SK-N-MC (cell line): Measurements from ENCODE around the gene TAOK2.

Experiments
- DNase-seq: peaks from one replicate; pipeline ENCODE4 v3.0.0-alpha.2; 2011; ENCODE audit warnings: low read depth, low spot score
- H3K27ac ChIP-seq: fragments of 200-600 bp; sonication (generic); 2 replicates; pipeline ENCODE4 v1.5.1; 2016; ENCODE audit warnings: mixed run types
- H3K36me3 ChIP-seq: fragments of 200-600 bp; sonication (generic); 2 replicates; pipeline ENCODE4 v1.6.1; 2017; ENCODE audit warnings: antibody characterized with exemption, low read length, mixed read lengths; ENCODE audit not compliant: insufficient read depth
- H3K4me3 ChIP-seq: fragments of 200-600 bp; sonication (generic); 2 replicates; pipeline ENCODE4 v1.5.1; 2016
- H3K9ac ChIP-seq: fragments of 200-600 bp; sonication (generic); 2 replicates; pipeline ENCODE4 v1.8.0; 2017; ENCODE audit warnings: mixed run types, mixed read lengths; ENCODE audit not compliant: insufficient read length
- H3K9me3 ChIP-seq: fragments of 200-600 bp; sonication (generic); 2 replicates; pipeline ENCODE4 v1.6.1; 2017; ENCODE audit warnings: low read depth, mild to moderate bottlenecking, antibody characterized with exemption, low read length, moderate library complexity, mixed read lengths
- EZH2 ChIP-seq: fragments of 200-600 bp; sonication (generic); IDR thresholded peaks from one replicate; pipeline ENCODE4 v1.6.1; 2017; ENCODE audit warnings: antibody characterized with exemption
- FOXP2 ChIP-seq: optimal IDR thresholded peaks from 2 replicates; pipeline ENCODE3; 2011; ENCODE audit warnings: mild to moderate bottlenecking, moderate library complexity; ENCODE audit not compliant: insufficient read depth; ENCODE audit errors: extremely low read length, control extremely low read depth
- POLR2AphosphoS5 ChIP-seq: IDR thresholded peaks from 2 replicates; pipeline ENCODE4 v1.6.1; 2012; ENCODE audit warnings: mild to moderate bottlenecking, low read depth, low read length, borderline replicate concordance

The TAOK2 gene

DNA sequence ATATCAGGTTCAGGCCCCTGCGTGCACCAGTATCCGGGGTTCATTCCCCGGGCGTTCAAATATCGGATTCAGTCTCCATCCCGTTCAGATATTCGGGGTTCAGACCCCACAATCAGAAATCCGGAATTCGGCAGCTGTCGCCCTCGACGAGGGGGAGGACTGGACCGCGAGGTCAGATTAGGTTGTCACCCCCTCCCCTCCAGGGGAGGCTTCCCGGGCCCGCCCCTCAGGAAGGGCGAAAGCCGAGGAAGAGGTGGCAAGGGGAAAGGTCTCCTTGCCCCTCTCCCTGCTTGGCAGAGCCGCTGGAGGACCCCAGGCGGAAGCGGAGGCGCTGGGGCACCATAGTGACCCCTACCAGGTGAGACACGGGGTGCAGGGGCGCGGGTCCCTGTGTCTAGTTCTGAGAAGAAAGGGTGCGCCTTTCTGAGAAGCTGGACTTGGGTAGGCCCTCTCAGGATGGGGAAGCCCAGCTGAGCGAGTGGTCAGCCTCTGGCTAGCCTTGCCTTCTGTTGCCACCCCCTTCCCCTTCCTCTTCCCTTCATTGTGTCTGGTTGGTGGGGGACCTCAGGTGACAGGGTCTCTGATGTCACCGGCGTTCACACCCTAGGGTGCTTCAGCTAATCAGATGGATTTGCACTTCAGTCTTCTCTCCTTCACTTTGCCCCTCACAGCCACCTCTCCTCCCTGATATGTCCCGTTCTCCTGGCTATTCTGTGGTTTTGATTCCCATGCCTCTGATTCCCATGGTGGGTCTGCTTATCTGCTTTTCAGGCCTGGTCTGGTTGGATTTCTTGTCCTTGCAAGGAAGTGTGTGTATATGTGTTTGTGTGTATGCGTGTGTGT, 844 bp downstream of the TAOK2 start:
- Histone ChIP-seq H3K9ac (peak overlapping the region; percentile 90), H3K27ac (0 out of 2 replicates have a peak overlapping the region, but pooled peaks have one; percentile 35), H3K36me3 (peaks cover 35% of the 10 kb centered on the region), H3K9me3 (no peaks in the 10 kb centered on the region), H3K4me3 (peak overlapping the region; percentile 87)
- no peak for TF ChIP-seq EZH2
- TF ChIP-seq FOXP2, result no peak
- TF ChIP-seq POLR2AphosphoS5, result no peak
- no peak for DNase-seq

DNA sequence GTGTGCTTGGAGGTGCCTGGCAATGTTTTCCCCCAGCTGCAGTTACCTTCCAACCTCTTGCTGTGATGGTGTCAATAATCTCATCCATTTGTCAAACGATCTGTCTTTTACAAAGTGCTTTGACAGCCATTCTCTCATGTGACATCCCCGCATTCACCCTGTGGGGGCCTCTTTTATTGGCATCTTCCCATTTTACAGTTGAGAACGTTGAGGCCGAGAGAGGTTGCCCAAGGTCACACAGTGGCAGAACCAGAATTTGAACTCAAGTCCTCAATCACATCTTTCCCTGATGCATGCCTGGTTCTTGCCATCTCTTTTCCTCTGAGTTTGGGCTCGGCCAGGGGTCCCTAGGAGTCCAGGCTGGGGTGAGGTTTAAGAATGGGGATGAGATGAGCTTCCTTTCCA, 1.5 kb downstream of the TAOK2 start:
- peak overlapping the region; percentile 87 for H3K4me3 ChIP-seq
- no peak for DNase-seq
- H3K27ac ChIP-seq, result no peak overlapping the region
- no peak for TF ChIP-seq FOXP2
- no peak for TF ChIP-seq POLR2AphosphoS5
- TF ChIP-seq EZH2, result no peak
- no peaks in the 10 kb centered on the region for H3K9me3 ChIP-seq
- H3K36me3 ChIP-seq, result peaks cover 41% of the 10 kb centered on the region
- peak overlapping the region; percentile 90 for H3K9ac ChIP-seq

DNA sequence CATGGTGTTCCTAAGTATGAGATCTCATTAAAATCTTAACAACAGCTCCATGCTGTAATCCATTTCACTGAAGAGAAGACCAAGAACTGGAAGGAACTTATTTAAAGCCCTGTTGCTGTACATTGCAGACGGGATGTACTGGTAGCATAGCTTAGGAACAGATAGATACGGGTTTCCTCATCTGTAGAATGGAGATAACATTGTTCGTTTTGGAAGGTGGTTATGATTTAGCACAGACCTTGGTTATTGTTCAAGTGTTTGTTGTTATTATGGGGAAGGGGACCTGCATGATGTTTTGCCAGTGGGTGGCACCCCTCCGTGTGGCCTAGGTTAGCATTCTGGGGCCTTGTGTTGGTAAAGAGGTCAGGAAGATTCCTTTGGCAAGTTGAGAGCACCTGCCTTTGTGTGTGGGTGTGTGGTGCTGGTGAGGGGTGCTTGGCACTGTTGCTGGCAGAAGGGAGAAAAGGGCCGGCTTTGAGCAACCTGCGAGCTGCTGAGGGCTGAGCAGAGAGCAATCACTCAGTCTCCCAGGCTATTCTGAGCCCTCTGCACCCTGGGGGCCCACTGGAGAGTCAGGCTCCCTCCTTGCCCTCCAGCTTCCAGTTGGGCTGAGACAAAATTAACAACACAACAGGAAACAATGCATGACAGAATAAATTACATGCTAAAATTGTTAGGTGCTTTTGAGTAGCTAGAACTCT, 2.3 kb downstream of the TAOK2 start:
- peak overlapping the region; percentile 90 for H3K9ac ChIP-seq
- DNase-seq, result no peak
- H3K9me3 ChIP-seq, result no peaks in the 10 kb centered on the region
- H3K4me3 ChIP-seq, result peak overlapping the region; percentile 87
- H3K27ac ChIP-seq, result peak overlapping the region; percentile 9; the same call in 1 of the 2 replicates
- TF ChIP-seq FOXP2, result no peak
- peaks cover 49% of the 10 kb centered on the region for H3K36me3 ChIP-seq

DNA sequence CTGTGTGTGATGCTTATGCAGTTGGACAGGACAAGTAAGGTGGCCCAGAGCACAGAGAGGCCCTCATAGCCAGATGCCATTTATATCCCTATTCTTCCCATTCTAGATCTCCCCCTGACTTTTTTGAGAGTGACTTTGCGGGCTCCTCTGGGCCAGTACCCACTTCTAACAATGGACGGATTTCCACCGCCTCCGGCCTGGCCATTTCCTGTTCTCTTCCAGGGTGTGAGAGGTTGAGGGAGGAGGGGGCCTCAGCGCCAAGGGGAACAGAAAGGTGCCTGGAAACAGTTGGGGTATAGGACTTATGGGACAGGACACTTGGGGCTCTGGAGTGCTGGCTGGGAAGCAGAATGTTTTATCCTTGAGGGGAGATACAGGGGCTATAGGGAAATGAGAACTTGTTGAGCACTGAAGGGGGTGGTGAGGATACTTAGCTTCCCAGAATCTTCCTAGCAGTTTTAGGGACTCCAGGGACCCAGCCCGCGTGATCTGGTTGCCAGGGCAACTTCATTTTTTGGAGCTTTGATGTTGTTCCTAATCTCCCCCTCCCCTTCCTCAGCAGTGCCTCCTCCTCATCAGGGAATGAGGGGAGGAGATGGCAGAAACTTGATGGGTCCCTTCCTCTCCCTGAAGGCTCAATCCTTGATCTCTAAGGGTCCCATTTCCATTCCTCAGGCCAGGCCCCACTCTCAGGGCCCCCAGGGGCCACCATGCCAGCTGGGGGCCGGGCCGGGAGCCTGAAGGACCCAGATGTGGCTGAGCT, 3.6 kb downstream of the TAOK2 start:
- no peaks in the 10 kb centered on the region for H3K9me3 ChIP-seq
- DNase-seq, result no peak
- peaks cover 56% of the 10 kb centered on the region for H3K36me3 ChIP-seq
- peak overlapping the region; percentile 87; the same call in 1 of the 2 replicates for H3K4me3 ChIP-seq
- no peak overlapping the region for H3K27ac ChIP-seq
- no peak for TF ChIP-seq EZH2
- no peak for TF ChIP-seq FOXP2
- no peak for TF ChIP-seq POLR2AphosphoS5
- no peak overlapping the region for H3K9ac ChIP-seq

DNA sequence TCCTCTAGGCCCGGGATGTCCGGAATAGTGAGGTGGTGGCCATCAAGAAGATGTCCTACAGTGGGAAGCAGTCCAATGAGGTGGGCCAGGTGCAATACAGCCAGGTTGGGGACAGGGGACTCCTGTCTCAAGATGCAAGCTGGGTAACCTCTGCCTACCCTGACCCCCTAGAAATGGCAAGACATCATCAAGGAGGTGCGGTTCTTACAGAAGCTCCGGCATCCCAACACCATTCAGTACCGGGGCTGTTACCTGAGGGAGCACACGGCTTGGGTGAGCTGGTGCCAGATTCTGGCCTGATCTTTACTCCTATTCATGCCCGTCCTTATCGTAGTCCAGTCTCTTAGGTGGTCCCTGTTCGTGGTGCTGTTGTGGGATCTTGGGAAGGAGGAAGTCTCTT, 4.4 kb downstream of the TAOK2 start:
- no peaks in the 10 kb centered on the region for H3K9me3 ChIP-seq
- H3K36me3 ChIP-seq, result peaks cover 56% of the 10 kb centered on the region
- TF ChIP-seq POLR2AphosphoS5 (no peak), FOXP2 (no peak), EZH2 (no peak)
- H3K4me3 ChIP-seq, result no peak overlapping the region
- no peak overlapping the region for H3K27ac ChIP-seq
- H3K9ac ChIP-seq, result no peak overlapping the region
- no peak for DNase-seq

DNA sequence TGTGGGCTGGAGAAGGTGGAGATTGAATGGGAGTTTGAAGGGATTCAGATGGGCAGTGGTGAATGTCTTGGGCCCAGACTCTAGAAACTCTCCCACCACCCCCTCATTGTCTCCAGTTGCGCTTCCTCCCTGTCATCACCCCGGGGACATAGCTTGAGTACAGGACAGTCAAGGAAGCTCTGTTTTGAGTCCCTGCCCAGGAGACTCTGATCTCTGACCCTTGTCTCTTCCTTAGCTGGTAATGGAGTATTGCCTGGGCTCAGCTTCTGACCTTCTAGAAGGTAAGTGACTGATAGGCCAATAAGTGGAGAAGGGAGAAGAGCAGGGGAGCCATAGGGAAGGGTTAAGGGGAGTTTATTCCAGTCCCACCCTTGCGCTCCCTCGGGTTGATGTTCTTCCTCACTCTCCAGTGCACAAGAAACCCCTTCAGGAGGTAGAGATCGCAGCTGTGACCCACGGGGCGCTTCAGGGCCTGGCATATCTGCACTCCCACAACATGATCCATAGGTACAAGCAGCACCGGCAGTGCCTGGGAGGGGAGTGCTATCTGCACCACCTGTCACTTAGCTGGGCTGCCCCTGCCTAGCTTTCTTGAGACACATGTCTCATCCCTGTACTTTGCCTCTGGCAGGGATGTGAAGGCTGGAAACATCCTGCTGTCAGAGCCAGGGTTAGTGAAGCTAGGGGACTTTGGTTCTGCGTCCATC, 5.0 kb downstream of the TAOK2 start:
- no peak for TF ChIP-seq EZH2
- no peak for TF ChIP-seq FOXP2
- TF ChIP-seq POLR2AphosphoS5, result no peak
- DNase-seq, result no peak
- peaks cover 62% of the 10 kb centered on the region for H3K36me3 ChIP-seq
- H3K9me3 ChIP-seq, result no peaks in the 10 kb centered on the region
- no peak overlapping the region for H3K9ac ChIP-seq
- H3K4me3 ChIP-seq, result no peak overlapping the region
- H3K27ac ChIP-seq, result no peak overlapping the region

DNA sequence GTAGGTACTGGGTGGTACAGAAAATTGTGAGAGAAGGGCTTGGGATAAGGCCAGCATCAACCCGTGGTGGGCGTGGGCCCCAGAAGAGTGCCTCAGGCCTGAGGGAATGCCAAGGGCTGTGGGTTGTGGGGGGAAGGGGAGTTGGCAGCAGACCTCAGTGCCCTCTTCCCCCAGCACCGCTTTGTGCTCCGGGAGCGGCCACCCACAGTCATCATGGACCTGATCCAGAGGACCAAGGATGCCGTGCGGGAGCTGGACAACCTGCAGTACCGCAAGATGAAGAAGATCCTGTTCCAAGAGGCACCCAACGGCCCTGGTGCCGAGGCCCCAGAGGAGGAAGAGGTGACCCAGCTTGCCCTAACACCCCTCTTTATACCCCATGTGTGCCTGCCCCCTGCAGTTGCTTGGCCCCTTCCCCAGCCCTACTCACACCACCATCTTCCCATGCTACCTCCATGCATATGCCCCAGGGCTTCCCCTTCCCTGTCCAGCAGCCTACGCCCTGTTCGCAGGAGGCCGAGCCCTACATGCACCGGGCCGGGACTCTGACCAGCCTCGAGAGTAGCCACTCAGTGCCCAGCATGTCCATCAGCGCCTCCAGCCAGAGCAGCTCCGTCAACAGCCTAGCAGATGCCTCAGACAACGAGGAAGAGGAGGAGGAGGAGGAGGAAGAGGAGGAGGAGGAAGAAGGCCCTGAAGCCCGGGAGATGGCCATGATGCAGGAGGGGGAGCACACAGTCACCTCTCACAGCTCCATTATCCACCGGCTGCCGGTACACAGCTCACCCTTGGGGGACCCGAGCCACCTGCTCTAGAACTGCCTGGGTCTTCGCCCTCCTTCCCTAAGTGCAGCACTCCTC, 9.1 kb downstream of the TAOK2 start:
- Histone ChIP-seq H3K4me3 (no peak overlapping the region), H3K9me3 (no peaks in the 10 kb centered on the region), H3K9ac (no peak overlapping the region), H3K36me3 (peaks cover 93% of the 10 kb centered on the region), H3K27ac (no peak overlapping the region)
- TF ChIP-seq EZH2, result no peak
- no peak for TF ChIP-seq FOXP2
- no peak for TF ChIP-seq POLR2AphosphoS5
- DNase-seq, result no peak
